GM12878 (cell line): Measurements from ENCODE around the gene LIMS3. TPM values are rescaled to one million over a fixed set of nuclear protein-coding genes. Genes with fewer than 3 reads are reported as not detected.
A peak's percentile ranks its signal among the peaks of the same experiment; 100 is the strongest.
"Not testable (repeated sequence)": the region's sequence is repeated elsewhere in the genome, so short reads cannot be mapped to it uniquely, and the experiment has no call there.

ENCODE experiments used
- ATAC-seq: fragments of 200-7000 bp; cut with Tn5 transposase; 3 replicates; pipeline ENCODE4 v1.9.1; 2020; ENCODE audit warnings: mild to moderate bottlenecking, moderate library complexity
- Bru-seq: library from RNA; stranded (reverse); fragments of 400-500 nt; gene quantifications from one replicate; lab custom pipeline; 2021; lab: Mats Ljungman, UMichigan
- BruChase-seq, 2 experiments: library from RNA; stranded (reverse); fragments of 400-500 nt; gene quantifications; one replicate each; lab custom pipeline; 2021; lab: Mats Ljungman, UMichigan
- BruUV-seq: library from RNA; stranded (reverse); fragments of 400-500 nt; replicated peaks from 2 replicates; lab custom pipeline; 2021; lab: Mats Ljungman, UMichigan
- CTCF ChIA-PET: fragments of 300-600 bp; sonication (Branson Sonifier 250); formaldehyde crosslinking; extraction: SDS; loops from one replicate; lab custom pipeline; 2021; ENCODE audit warnings: inconsistent platforms; lab: Yijun Ruan, JAX
- POLR2A ChIA-PET: fragments of 350-600 bp; formaldehyde crosslinking; extraction: SDS; loops from one replicate; lab custom pipeline; 2021; ENCODE audit warnings: inconsistent platforms; lab: Charles Lee
- RAD21 ChIA-PET: fragments of 300-600 bp; sonication (Branson Sonifier 250); formaldehyde crosslinking; loops from one replicate; lab custom pipeline; 2023; ENCODE audit warnings: antibody characterized with exemption; ENCODE audit not compliant: unreplicated experiment; lab: Charles Lee
- SMC1A ChIA-PET: fragments of 300-600 bp; sonication (Branson Sonifier 250); formaldehyde crosslinking; loops from one replicate; lab custom pipeline; 2023; ENCODE audit not compliant: unreplicated experiment, uncharacterized antibody; lab: Charles Lee
- DNase-seq: peaks from one replicate; pipeline ENCODE4 v3.0.0-alpha.2; 2011; ENCODE audit warnings: low read depth, low spot score
- FAIRE-seq: peaks from 3 replicates; lab custom pipeline; 2011; peaks lifted over from hg19 to GRCh38; lab: Jason Lieb, UNC
- H2AFZ ChIP-seq: 2 replicates; pipeline ENCODE4 v1.6.0; 2011; ENCODE audit warnings: low read depth, low read length, control low read depth; ENCODE audit not compliant: control insufficient read depth
- H3K27ac ChIP-seq: 2 replicates; pipeline ENCODE4 v1.5.1; 2011; ENCODE audit warnings: control low read depth; ENCODE audit not compliant: control insufficient read depth, insufficient read depth
- H3K27me3 ChIP-seq, 2 experiments: replicated peaks in 1 of 2; 2 replicates each; pipeline versions ENCODE4 v1.6.0 to v1.6.1; 2011; ENCODE audit warnings: low read length in 1 of 2; ENCODE audit not compliant: control insufficient read depth in 2 of 2, insufficient read depth in 2 of 2
- H3K36me3 ChIP-seq, 2 experiments: 2 replicates each; pipeline ENCODE4 v1.5.1; 2011; ENCODE audit warnings: low read length in 1 of 2; ENCODE audit not compliant: control insufficient read depth in 2 of 2, insufficient read depth in 2 of 2
- H3K4me1 ChIP-seq: 2 replicates; pipeline ENCODE4 v1.6.1; 2011; ENCODE audit warnings: mild to moderate bottlenecking, low read length, moderate library complexity, mixed read lengths; ENCODE audit not compliant: control insufficient read depth, insufficient read depth
- H3K4me2 ChIP-seq: 2 replicates; pipeline ENCODE4 v1.6.0; 2011; ENCODE audit warnings: control low read depth; ENCODE audit not compliant: control insufficient read depth, insufficient read depth
- H3K4me3 ChIP-seq: fragments of 200-600 bp; sonication (generic); 2 replicates; pipeline ENCODE4 v1.5.1; 2016
- H3K79me2 ChIP-seq: 2 replicates; pipeline ENCODE4 v1.6.0; 2011; ENCODE audit warnings: low read length; ENCODE audit not compliant: control insufficient read depth, insufficient read depth
- H3K9ac ChIP-seq: 2 replicates; pipeline ENCODE4 v1.8.0; 2011; ENCODE audit warnings: low read length, control low read depth, mixed read lengths; ENCODE audit not compliant: control insufficient read depth, insufficient read depth
- H3K9me3 ChIP-seq: replicated peaks from 3 replicates; pipeline ENCODE4 v1.5.1; 2011; ENCODE audit warnings: mild to moderate bottlenecking, low read length; ENCODE audit not compliant: control insufficient read depth, insufficient read depth
- H4K20me1 ChIP-seq: 2 replicates; pipeline ENCODE4 v1.6.0; 2011; ENCODE audit not compliant: control insufficient read depth, insufficient read depth
- WGBS: methylation state at CpG from one replicate; pipeline ENCODE4 v1.1.6; 2016; ENCODE audit warnings: low lambda C conversion rate; ENCODE audit not compliant: insufficient replicate concordance, insufficient coverage; ENCODE audit errors: missing lambda C conversion rate; 5-methylcytosine and 5-hydroxymethylcytosine counted together
- in situ Hi-C: fragments of 300-500 bp; cut with MboI; formaldehyde crosslinking; loops from 9 replicates; pipeline ENCODE4 v1.14.3; 2018; ENCODE audit warnings: mixed read lengths
- intact Hi-C: fragments of 100-400 bp; cut with micrococcal nuclease; formaldehyde crosslinking; loops from one replicate; pipeline ENCODE4 v1.14.2; 2022; ENCODE audit not compliant: unreplicated experiment
- long read RNA-seq, 2 experiments: library from polyadenylated mRNA; unstranded; transcript quantifications; one replicate each; pipeline ENCODE4 v2.0.0, GENCODE V29; 2019 to 2020
- polyA minus RNA-seq, 3 experiments: library from RNA; depleted of rRNA, polyadenylated mRNA; stranded (reverse); fragments of >200 nt; gene quantifications; 2 replicates each; pipeline ENCODE4 v1.2.3, GENCODE V29; 2011
- polyA plus RNA-seq, 11 experiments: library from polyadenylated mRNA; depleted of rRNA in 4 of 11; unstranded in 6 of 11; stranded (reverse) in 5 of 11; fragments of >200 nt; fragmentation: Nextera tagmentation in 4 of 11; fragmentation: Illumina TruSeq in 1 of 11; extraction: Ambion mirVana in 4 of 11; extraction: Trizol in 1 of 11; gene quantifications; 1 replicate in 1 of 11; 2 replicates in 10 of 11; pipeline versions ENCODE4 v1.2.1 to v1.2.3, GENCODE V29; 2011 to 2016; ENCODE audit warnings: inconsistent platforms in 2 of 11, missing spikeins in 2 of 11, low read depth in 1 of 11
- total RNA-seq, 4 experiments: library from RNA; depleted of rRNA in 3 of 4; stranded (reverse); fragments of >200 nt in 3 of 4; fragmentation: Illumina TruSeq in 1 of 4; extraction: Trizol in 1 of 4; gene quantifications; 2 replicates each; pipeline versions ENCODE4 v1.2.1 to v1.2.3, GENCODE V29; 2013 to 2021

Gene LIMS3
- 2.5 and 5.3 TPM in 2 replicates for total RNA-seq (2013; cell fraction: nucleolus; rRNA removed)
- total RNA-seq (2014; rRNA removed) (0.34 and 2.5 TPM in 2 replicates), total RNA-seq (2014; rRNA removed; fragmentation: Illumina TruSeq; extraction: Trizol) (1.1 and 1.9 TPM in 2 replicates), total RNA-seq (2021) (0.61 and 0.69 TPM in 2 replicates), polyA plus RNA-seq (2011; rRNA removed) (0.11 TPM in 1 of 2 replicates, not detected in the other), polyA plus RNA-seq (2014; fragmentation: Illumina TruSeq; extraction: Trizol) (0.94 and 1.5 TPM in 2 replicates), polyA plus RNA-seq (2014; fragmentation: Nextera tagmentation; extraction: Ambion mirVana) (1 to 10 TPM in 1 of 2 experiments, under 1 TPM in 1; 0.84 to 1.6 TPM), polyA plus RNA-seq (2014; rRNA removed) (0.41 TPM in 1 of 2 replicates, not detected in the other), polyA plus RNA-seq (2016; fragmentation: Nextera tagmentation; extraction: Ambion mirVana) (under 1 TPM; 0.11 to 0.40 TPM), polyA minus RNA-seq (2011; rRNA and poly(A)+ RNA removed) (1.0 TPM in 1 of 2 replicates, not detected in the other), Bru-seq, nascent RNA (not detected), BruChase-seq, experiment 1, labeled RNA remaining after a 6-hour chase (not detected), BruChase-seq, experiment 2, labeled RNA remaining after a 2-hour chase (not detected)
- polyA plus RNA-seq (2011; ENCODE audit: low read depth), result not detected
- polyA plus RNA-seq (2011; cell fraction: cytosol; rRNA removed), result 0.12 and 0.13 TPM in 2 replicates
- polyA plus RNA-seq (2011; cell fraction: nucleus; rRNA removed), result 0.19 TPM in 2 replicates
- polyA plus RNA-seq (2012), result not detected in 2 replicates
- polyA minus RNA-seq (2011; cell fraction: cytosol; rRNA and poly(A)+ RNA removed), result not detected in 2 replicates
- polyA minus RNA-seq (2011; cell fraction: nucleus; rRNA and poly(A)+ RNA removed), result 0.48 TPM in 1 of 2 replicates, not detected in the other
- long read RNA-seq, experiment 1, result 0 reads
- long read RNA-seq, experiment 2, partial matches to known transcripts, result 0 of 1 reads
- long read RNA-seq, experiment 2, other reads (novel, unspliced or antisense), result 1 of 1 reads

- ATAC-seq, BruUV-seq: not testable (repeated sequence)
Observed at GRCh38 chr2:109898462-109899336, at the start of gene LIMS3. Gene LIMS3, plus strand, starts transcription at chr2:109898688. Its CDS starts 41 bp downstream, at chr2:109898729.

GRCh38 chr2:109871129-109871751 lies 27.2 kb upstream of the LIMS3 start:
- H4K20me1 ChIP-seq, DNase-seq, H3K4me3 ChIP-seq, H3K4me1 ChIP-seq, H3K36me3 ChIP-seq, H3K27ac ChIP-seq, POLR2A ChIA-PET, FAIRE-seq, CTCF ChIA-PET, in situ Hi-C loops, BruUV-seq, intact Hi-C loops, H3K79me2 ChIP-seq, H3K9ac ChIP-seq, RAD21 ChIA-PET, SMC1A ChIA-PET, H3K9me3 ChIP-seq, H3K4me2 ChIP-seq, H2AFZ ChIP-seq, H3K27me3 ChIP-seq: not testable (repeated sequence)
- peak; percentile 99 for ATAC-seq
- no CpG with 5 or more reads among the region's 8 CpGs for WGBS

More at GRCh38 chr2:109898462-109899336, at the start of gene LIMS3:
- RAD21 ChIA-PET, H3K9me3 ChIP-seq, H4K20me1 ChIP-seq, in situ Hi-C loops, H3K9ac ChIP-seq, FAIRE-seq, SMC1A ChIA-PET, intact Hi-C loops, H2AFZ ChIP-seq, H3K4me2 ChIP-seq, DNase-seq, H3K4me1 ChIP-seq, H3K36me3 ChIP-seq, H3K27ac ChIP-seq, H3K79me2 ChIP-seq, H3K27me3 ChIP-seq, H3K4me3 ChIP-seq, CTCF ChIA-PET, POLR2A ChIA-PET: not testable (repeated sequence)
- no CpG with 5 or more reads among the region's 28 CpGs for WGBS

GRCh38 chr2:109876625-109877024 lies 21.9 kb upstream of the LIMS3 start:
- H2AFZ ChIP-seq, H3K27me3 ChIP-seq, H3K9me3 ChIP-seq, H3K9ac ChIP-seq, FAIRE-seq, H3K4me3 ChIP-seq, H4K20me1 ChIP-seq, in situ Hi-C loops, H3K79me2 ChIP-seq, CTCF ChIA-PET, DNase-seq, H3K4me2 ChIP-seq, H3K4me1 ChIP-seq, POLR2A ChIA-PET, ATAC-seq, BruUV-seq, intact Hi-C loops, RAD21 ChIA-PET, SMC1A ChIA-PET, H3K36me3 ChIP-seq, H3K27ac ChIP-seq: not testable (repeated sequence)
- WGBS, result no CpG with 5 or more reads among the region's 3 CpGs
